Stimulated activated CD4-positive, alpha-beta T cell treated with anti-CD3 and anti-CD28 coated beads, Interleukin-1b, Interleukin-23, amount 100 ng/mL, for 24 hours (primary cell): Measurements from ENCODE around the gene COL19A1.
A peak's percentile ranks its signal among the peaks of the same experiment; 100 is the strongest.

Experiments
- DNase-seq, 4 experiments: peaks; one replicate each; pipeline ENCODE4 v3.0.0-alpha.2; 2020; ENCODE audit warnings: low read depth in 4 of 4, low spot score in 1 of 4

Gene COL19A1

GRCh38 chr6:70164556-70164955 is 298.2 kb downstream of the COL19A1 start:
- no peak for DNase-seq

GRCh38 chr6:70166088-70166958 is 300.0 kb downstream of the COL19A1 start:
- peak in 1 of 4 experiments; percentile 5 for DNase-seq

GRCh38 chr6:70168681-70169377 is 302.5 kb downstream of the COL19A1 start:
- DNase-seq, result no peak

GRCh38 chr6:70171236-70171635 is 304.9 kb downstream of the COL19A1 start:
- DNase-seq, result no peak

- no peak for DNase-seq
Measured at GRCh38 chr6:70172252-70172651, 305.9 kb downstream of the COL19A1 start.

GRCh38 chr6:70175770-70176169 is 309.4 kb downstream of the COL19A1 start:
- DNase-seq, result no peak

- DNase-seq, result no peak
Measured at GRCh38 chr6:70176842-70177550, 310.6 kb downstream of the COL19A1 start.

- DNase-seq, result no peak
Measured at GRCh38 chr6:70180183-70180900, 314.0 kb downstream of the COL19A1 start.

GRCh38 chr6:70180901-70181599 is 314.7 kb downstream of the COL19A1 start:
- DNase-seq, result no peak

- DNase-seq, result no peak
Measured at GRCh38 chr6:70183538-70183937, 317.2 kb downstream of the COL19A1 start.

- no peak for DNase-seq
Measured at GRCh38 chr6:70184723-70185122, 318.4 kb downstream of the COL19A1 start.

GRCh38 chr6:70186461-70186860 is 320.1 kb downstream of the COL19A1 start:
- DNase-seq, result no peak

- DNase-seq, result no peak
Measured at GRCh38 chr6:70188202-70188601, 321.8 kb downstream of the COL19A1 start.

- no peak for DNase-seq
Measured at GRCh38 chr6:70194421-70194820, 328.1 kb downstream of the COL19A1 start.

- DNase-seq, result no peak
Measured at GRCh38 chr6:70196531-70196930, 330.2 kb downstream of the COL19A1 start.

GRCh38 chr6:70198785-70199184 is 332.4 kb downstream of the COL19A1 start:
- no peak for DNase-seq

GRCh38 chr6:70208235-70208790 is 342.0 kb downstream of the COL19A1 start:
- no peak for DNase-seq

- no peak for DNase-seq
Measured at GRCh38 chr6:70210462-70210861, 344.1 kb downstream of the COL19A1 start.

GRCh38 chr6:70215460-70216108 is 349.2 kb downstream of the COL19A1 start:
- DNase-seq, result no peak

GRCh38 chr6:70216767-70217166 is 350.4 kb downstream of the COL19A1 start:
- no peak for DNase-seq
